HG03575 (cell line): ENCODE measurements around the gene KCTD10.

ENCODE experiments used
- ATAC-seq: cut with Tn5 transposase; IDR thresholded peaks from one replicate; pipeline ENCODE4 v1.9.1; 2021; ENCODE audit not compliant: unreplicated experiment, insufficient number of reproducible peaks, low FRiP score; ENCODE audit errors: extremely low read depth

KCTD10 gene, protein sequence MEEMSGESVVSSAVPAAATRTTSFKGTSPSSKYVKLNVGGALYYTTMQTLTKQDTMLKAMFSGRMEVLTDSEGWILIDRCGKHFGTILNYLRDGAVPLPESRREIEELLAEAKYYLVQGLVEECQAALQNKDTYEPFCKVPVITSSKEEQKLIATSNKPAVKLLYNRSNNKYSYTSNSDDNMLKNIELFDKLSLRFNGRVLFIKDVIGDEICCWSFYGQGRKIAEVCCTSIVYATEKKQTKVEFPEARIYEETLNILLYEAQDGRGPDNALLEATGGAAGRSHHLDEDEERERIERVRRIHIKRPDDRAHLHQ

DNA sequence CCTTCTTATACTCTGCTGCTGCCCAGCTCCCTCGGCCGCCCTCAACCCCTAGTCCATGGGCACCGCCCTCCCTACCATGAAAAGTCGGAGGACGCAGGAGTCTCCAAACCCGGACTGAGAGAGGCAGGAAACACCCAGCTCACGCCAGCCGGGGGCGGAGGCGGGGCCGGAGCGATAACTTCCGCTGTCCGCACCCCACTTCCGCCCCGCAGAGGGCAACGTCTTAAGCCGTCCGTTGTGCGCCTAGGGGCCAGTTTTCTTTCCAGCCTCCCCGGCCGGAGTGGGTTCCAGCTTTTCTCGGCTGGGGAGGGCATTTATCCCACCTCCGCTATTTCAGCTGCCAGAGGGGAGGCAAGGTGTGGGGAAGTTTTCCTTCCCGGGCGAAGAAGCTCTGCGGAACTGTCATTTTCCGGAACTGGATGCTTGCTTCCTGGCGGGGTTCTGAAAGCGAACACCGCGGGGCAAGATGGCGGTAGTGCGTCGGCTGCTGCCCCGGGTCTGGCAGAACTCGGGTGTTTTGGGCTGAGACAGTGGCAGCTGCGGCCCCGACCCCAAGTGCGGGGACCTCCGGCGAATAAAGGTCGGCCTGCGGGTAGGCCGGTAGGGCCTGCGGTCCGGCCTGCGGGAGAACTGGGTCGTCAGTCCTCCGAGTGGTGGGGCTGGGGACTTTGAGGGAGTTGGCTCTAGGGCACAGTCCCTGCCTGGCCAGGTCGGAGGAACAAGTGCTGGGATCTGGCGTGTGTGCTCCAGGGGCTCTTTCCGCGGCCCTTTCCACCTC is at the start of gene KCTD10, which contains the start of gene UBE3B:
TSS of gene KCTD10 (minus strand) at position 116 of the 778 bp plus-strand sequence. CDS start at position 78, 38 bp downstream.
TSS of gene UBE3B (plus strand) at position 450 of the 778 bp plus-strand sequence. CDS start 5,918 bp downstream, outside the sequence.
- ATAC-seq = no peak

DNA sequence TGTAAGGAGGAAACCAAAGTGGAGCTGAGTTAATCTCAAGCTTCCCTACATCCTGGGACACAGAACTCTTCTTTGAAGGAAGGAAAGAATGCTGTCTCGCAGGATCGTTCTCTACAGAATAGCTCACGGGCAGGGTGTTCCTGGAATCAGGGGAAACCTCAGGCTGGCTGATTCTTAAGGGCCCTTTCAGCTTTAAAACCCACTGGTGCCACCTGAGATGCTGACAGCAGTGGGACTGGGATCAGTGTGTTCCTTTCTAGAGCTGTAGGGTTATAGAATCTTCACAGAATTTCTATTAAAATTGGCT is 48.1 kb upstream of the KCTD10 start:
- no peak for ATAC-seq

DNA sequence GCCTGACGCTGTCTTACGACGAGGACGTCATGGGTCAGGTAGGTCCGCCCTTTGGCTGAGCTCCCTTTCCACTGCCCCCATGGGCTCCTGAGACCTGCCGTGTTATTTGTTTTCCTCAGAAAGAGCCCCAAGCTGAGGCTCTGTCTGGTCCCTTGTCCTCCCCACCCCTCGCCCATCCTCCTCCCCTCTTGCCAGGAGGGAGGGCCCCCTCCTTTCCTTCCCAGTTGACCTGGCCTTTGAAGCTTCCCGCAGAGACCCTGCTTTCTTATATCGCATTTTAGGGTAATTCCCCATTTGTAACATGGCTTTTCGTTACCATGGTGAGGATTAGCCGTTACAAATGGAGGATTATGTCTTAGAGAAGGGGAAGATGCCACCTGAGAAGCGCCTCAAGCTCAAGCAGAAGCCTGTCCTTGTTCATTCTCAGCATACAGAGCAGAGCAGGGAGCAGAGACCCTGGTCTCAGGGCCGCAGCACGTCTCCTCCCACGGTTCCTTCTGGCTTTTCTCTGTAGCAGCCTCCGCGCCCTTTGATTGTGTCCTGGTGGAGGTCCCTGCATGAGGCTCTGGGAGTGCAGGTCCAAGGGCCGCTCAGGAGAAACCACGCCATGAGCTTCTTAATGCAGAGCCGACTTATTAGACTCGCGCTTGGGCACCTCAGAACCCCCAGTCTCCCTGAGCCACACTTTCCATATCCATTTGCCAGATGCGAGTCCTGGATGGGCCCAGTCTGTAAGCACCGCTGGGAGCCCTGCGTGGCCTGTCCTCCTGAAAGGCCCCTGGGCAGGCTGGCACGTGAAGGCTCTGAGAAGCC is 47.6 kb upstream of the KCTD10 start:
- ATAC-seq = no peak

DNA sequence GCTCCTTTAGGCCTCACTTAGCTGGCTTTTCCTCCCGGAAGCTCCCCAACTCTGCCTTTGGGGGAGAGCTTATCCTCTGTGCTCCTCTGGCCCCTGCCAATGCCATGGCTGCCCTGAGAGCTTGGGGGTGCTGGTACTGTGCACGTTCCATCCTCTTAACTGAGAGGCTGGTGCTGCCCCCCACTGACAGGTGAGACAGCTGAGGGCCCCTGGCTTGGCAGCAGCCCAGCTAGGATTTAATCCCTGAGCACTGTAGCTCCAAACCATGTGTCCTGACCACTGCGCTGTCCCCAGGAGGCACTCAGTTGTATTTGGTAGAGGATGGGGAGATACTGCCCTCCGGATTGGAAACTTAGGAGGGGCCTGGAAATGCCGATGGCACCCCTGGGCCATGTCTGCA is 46.4 kb upstream of the KCTD10 start:
- ATAC-seq = no peak

DNA sequence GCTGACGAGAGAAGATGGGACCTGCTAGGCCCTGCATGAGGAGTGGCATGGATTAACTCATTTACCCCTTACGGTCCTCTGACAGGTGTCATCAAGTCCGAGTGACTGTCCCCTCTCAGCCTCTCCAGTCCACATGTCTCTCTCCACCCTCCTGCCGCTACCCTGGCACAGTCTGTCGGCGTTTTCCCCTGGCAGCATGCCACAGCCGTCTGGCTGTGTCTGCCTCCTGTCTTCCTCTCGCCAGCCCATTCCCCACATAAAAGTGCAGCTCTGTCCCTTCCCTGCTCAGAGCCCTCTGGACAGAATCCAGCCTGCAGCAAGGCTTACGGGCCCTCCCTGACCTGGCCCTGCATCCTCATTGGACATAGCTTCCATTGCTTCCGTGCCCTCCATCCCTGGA is 46.0 kb upstream of the KCTD10 start:
- no peak for ATAC-seq

DNA sequence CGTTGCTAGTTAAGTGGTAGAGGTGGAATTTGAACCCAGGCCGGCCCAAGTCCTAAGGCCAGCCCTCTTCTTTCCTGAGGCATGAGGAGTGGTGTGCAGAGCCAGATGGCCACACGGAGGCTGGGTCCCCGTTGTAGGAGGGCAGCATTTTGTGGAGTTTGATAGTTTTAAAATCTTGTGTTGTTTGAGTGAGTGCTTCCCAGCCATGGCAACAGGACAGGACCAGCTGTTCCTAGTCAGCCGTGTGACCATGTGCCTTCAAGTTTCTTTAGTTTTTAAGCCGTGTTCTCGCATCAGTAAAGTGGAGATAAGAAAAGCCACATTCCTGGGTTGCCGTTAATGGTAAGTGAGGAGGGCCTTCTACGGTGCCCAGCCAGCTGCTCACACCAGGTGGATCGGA is 44.7 kb upstream of the KCTD10 start:
- no peak for ATAC-seq

DNA sequence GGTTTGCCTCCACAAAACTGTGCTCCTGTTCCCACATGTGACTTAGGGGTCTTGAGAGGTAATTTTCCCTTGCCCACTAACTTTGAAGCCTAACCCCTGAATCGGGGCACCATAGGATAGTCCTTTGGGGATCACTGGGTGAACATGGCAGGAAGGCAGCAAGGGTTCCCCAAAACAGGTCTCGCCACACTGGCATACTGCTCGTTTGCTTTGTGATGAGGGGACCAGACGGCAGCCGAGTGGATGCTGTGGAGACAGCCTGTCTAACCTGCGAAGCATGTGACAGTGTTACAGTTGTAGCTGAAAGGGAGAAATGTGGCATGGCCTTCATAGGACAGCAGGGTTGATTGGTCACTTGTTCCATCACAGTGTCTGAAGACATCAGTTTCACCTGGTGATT is 42.7 kb upstream of the KCTD10 start:
- ATAC-seq = no peak

DNA sequence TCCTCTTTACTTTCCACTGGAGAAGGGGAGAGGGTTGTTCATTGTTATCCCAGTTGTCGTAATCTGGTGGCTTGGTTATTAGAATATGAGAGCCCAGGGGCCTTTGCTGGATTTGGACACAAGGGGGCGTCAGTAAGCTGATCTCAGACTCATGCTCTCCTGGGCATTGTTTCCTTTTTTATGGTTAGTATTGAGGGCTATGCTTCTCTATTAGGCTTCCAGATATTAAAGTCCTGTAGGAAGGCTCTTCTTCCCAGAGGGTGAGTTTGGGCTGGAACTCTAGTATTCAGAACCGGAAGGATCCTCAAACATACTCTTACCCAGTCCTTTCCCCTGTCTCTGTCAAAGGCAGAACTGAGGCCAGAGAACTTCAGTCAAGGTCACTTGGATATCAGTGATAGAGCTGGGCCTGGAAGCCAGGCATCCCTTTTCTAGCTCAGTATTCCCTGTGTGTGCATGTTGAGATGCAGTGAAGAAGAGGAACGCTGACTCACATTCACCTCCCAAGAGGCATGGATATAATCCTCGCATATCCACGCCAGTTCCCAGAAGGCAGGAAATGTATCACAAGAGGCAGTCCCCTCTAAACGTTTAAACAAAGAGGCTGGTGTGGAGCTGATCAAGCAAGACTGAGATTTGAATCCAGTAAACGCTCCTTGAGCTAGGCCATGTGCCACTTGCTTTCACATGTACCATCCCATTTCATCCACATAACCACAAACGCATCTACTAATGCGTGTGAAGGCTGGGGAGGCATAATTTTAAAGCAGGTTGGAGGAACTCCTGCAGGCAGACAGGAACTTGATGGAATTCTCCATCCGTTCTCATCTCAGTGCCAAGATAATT is 41.9 kb upstream of the KCTD10 start:
- no peak for ATAC-seq

DNA sequence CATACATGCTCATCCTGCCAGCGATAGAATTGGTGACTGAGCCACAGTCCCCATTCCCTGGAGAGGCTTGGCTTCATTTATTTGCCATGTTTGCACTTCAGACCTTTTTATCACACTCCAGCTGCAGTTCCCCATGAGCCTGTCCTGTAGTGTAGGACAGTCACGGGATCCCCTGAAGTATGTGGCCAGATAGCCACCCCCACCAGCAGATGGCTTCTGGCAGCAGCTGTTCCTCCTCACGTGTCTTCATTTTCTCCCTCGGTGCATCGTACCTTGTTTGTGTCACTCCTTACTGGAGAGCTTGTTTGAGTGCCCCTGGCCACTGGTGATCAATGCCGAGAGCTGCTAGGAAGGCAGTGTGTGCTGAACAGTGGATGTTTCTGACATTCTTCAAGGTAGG is 40.5 kb upstream of the KCTD10 start:
- no peak for ATAC-seq

DNA sequence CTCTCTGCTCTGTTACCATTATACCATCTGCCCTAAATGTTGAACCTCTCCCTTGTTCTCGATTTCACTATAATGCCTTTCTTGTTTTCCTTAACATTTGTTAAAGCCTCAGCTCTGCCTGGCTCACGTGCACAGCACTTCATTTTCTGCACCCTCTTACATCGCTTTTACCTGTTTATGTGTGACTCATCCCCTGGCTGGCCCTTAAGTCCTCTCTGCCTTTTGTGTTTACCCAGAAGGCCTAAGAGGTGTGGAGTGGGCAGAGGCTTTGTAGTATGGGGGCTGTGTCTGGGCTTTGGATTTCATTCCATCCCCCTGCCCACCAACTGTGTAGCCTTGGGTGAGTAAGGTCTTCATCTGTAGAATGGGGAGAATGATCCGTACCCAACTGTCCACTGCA is 36.9 kb upstream of the KCTD10 start:
- ATAC-seq = no peak

DNA sequence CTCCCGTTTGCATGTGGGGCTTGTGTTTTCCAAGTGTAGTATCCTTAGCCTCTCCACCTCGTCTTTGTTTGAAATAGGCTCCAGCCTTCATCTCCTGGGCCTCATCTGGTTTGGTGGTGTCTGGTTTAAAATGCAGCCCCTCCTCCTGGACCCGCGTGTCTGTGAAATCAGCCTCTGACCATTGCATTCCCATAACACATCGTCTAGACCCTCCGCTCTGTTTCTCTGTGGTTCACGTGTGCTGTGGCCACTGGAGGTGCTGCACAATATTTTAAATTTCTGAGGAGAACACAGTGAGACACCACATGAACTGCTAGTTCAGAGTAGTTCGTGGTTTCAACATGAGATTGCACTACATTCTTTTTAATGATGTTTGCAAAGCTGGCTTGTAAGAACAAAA is 36.0 kb upstream of the KCTD10 start:
- no peak for ATAC-seq

DNA sequence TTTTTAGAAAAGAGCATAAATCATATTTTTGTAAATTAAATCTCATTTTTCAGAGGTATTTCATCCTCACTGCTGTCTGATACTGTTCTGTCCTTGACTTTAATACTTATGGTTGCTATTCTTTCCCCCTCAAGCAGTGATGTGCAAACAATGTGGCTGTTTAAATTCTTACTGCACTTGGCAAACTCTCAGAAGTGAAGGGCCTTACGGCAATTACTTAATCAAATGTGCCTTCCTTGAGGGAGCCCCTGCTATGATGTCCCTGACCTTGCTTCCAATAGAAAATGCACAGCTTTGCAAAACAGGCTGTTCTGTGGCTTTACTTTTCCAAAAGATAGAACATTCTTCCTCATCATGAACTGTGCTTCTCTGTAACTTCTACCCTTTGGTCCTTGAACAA is 35.5 kb upstream of the KCTD10 start:
- ATAC-seq = no peak

DNA sequence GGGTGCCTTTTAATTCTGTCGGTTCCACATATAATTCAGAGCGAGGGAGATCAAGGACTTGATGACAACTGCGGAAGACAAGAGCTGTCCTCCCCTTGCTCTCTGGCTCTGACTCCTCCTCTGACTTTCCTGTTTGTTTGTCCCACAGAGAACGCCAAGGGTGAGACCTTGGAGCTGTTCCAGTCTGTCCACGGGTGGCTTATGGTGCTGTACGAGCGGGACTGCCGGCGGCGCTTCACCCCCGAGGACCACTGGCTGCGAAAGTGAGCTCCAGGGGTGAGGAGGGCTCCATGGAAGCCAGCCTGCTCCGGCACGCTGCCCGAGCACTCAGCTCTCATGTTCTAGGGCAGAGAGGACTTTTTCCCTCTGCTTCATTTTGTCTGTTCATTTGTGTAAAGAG is 33.1 kb upstream of the KCTD10 start:
- no peak for ATAC-seq

DNA sequence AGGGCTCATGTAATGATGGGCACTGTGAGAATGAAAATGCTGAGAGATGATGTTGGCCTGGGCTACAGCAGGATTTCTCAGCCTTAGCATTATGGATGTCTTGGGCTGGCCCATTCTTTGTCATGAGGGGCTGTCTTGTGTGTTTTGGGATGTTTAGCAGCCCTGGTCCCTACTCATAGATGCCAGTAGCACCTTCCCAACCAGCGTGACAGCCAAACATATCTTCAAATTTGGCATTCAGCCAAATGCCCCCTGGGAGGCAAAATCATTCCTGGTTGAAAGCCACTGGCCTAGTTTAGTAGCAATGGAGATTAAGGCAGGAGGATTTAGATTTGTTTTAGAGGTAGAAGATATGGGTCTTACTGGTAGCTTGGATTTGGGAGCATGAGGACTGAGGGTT is 27.0 kb upstream of the KCTD10 start:
- no peak for ATAC-seq

DNA sequence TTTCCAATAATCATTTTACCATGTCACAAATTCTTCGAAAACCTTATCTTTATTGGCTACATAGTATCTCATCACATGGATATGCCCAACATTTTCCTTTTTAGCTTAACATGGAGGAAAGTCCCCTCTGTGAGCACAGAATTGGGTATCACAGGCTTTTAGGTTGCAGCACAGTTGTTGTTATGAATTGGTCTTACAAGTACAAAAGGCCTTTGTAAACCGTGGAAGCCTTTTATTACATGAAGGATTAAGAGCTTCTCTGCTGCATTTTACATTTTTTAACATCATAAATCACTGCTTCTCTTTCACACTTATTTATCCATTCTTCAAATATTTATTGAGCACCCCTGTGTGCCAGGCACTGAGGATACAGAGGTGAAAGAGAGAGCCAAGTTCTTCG is 26.5 kb upstream of the KCTD10 start:
- no peak for ATAC-seq

DNA sequence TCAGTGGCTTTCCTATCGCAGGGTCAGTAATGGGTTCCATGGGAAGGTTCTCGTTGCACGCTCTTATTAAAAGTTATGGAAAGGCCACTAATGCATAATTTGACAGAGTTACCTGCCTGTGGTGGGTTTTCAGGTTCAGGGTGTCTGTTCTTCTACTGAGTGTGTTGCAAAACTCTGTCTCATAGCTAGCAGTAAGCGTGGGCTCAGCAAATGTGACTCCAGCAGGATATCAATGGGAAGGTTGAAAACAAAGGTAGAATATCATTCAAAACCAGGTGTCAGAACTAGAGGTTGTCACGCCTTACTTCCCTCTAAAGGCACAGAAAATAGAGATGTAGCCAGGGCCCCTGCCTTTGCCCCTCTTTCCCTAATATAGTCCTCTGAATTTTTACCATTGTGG is 25.2 kb upstream of the KCTD10 start:
- ATAC-seq = no peak

DNA sequence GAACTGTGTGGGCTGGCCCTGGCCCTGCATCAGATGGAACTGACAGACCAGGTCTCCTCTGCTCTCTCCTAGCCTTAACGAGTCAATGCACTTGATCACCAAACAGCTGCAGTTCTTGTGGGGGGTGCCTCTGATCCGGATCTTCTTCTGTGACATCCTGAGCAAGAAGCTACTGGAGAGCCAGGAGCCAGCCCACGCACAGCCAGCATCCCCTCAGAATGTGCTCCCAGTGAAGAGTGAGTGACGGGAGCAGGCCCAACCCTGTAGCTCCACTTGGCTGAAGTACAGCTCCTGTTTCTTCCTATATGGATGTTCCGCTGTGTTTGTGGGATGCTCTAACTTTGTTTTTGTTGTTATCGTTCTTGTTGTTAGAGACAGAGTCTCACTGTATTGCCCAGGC is 24.2 kb upstream of the KCTD10 start:
- ATAC-seq = no peak

DNA sequence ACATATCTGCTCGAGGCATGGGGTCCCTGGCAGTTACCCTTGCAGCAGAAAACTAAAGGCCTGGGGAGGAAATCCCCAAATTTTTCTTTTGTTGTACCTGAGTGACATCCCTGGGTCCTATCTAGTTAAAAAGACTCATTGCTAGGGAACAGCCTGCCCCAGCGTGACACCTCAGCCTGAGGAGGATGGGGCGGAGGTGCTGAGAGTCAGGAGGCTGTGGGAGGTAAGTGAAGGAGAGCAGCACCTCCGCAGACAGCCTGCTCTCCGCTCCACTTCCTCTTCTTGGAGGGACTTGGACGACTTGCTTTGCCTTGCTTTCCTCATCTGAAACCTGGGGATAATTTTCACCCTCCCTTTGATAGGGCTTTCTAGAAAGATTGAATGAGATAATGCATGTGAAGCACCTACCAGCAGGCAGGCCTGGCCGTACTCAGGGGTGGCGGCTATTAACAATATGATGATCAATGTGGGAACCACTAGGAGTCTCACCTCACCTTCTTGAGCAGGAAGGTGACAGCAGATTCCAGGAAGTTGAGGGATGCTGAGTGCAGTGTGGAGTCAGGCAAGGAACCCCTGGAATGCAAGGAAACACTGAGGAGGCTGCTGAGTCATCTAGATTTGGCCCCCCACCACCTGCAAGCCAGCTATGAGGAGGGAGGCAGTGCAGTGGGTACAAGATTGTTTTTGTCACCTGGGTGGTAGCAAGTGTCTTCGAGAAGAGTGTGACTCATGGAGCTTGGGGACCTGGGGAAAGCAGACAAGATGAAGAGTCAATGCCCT is 23.5 kb upstream of the KCTD10 start:
- no peak for ATAC-seq
